Right lobe of liver (tissue), 4 donors: ENCODE results near the gene MPIG6B.

Experiments
- CTCF ChIP-seq, 4 donors: fragments of 200-600 bp in 3 of 4; fragments of 450-650 bp in 1 of 4; IDR thresholded peaks; one replicate each; pipeline versions ENCODE4 v1.5.1 to v1.8.0; 2016 to 2022; ENCODE audit warnings: antibody characterized with exemption in 4 of 4, mild to moderate bottlenecking in 2 of 4
- POLR2A ChIP-seq: fragments of 450-650 bp; IDR thresholded peaks from one replicate; pipeline ENCODE4 v1.6.1; 2017; ENCODE audit warnings: antibody characterized with exemption, mild to moderate bottlenecking
- donor health status: DM: no; HTN: no; CAD: no.
- donor health status: DM: no; HTN: no; CAD: no.
- donor health status: DM: no; HTN: yes; CAD: no.

GRCh38 chr6:31728767-31729514 lies 5.8 kb downstream of the MPIG6B start, which contains the start of gene DDAH2:
- no peak for TF ChIP-seq POLR2A
- TF ChIP-seq CTCF (IDR thresholded peaks at IDR 0.05), result no peak
